HepG2 (cell line): Measurements from ENCODE around the gene AJM1. TPM values are rescaled to one million over a fixed set of nuclear protein-coding genes. Genes with fewer than 3 reads are reported as not detected.
A peak's percentile ranks its signal among the peaks of the same experiment; 100 is the strongest.

Experiments used
- AGO2 ChIP-seq: fragments of 200-400 bp; formaldehyde crosslinking; optimal IDR thresholded peaks from 2 replicates; pipeline ENCODE3; 2017; ENCODE audit warnings: mild to moderate bottlenecking, low read depth, low read length, moderate library complexity
- CHD2 ChIP-seq: IDR thresholded peaks from 2 replicates; pipeline ENCODE4 v1.6.1; 2011; ENCODE audit warnings: low read depth, low read length, improper control_type of control experiment
- EHMT2 ChIP-seq: fragments of 200-600 bp; sonication (generic); IDR thresholded peaks from 2 replicates; pipeline ENCODE4 v1.7.0; 2017; ENCODE audit warnings: antibody characterized with exemption, low read depth, low read length, borderline replicate concordance
- HOXA5 ChIP-seq: sonication (generic); formaldehyde crosslinking; IDR thresholded peaks from 2 replicates; pipeline ENCODE4 v1.4.0; 2020; ENCODE audit warnings: missing genetic modification reagents
- ISL2 ChIP-seq: sonication (generic); formaldehyde crosslinking; IDR thresholded peaks from 2 replicates; pipeline ENCODE4 v1.5.0; 2020; ENCODE audit warnings: missing genetic modification reagents
- MED13 ChIP-seq: sonication (generic); formaldehyde crosslinking; IDR thresholded peaks from 2 replicates; pipeline ENCODE4 v1.5.0; 2020; ENCODE audit warnings: missing genetic modification reagents
- PHF21A ChIP-seq: sonication (generic); formaldehyde crosslinking; IDR thresholded peaks from 2 replicates; pipeline ENCODE4 v1.5.0; 2020; ENCODE audit warnings: mild to moderate bottlenecking, missing genetic modification reagents
- PHF8 ChIP-seq: sonication (generic); formaldehyde crosslinking; IDR thresholded peaks from 2 replicates; pipeline ENCODE4 v1.5.0; 2020; ENCODE audit warnings: missing genetic modification reagents
- SAFB2 ChIP-seq: sonication (generic); formaldehyde crosslinking; IDR thresholded peaks from 2 replicates; pipeline ENCODE4 v1.5.1; 2020; ENCODE audit warnings: missing genetic modification reagents, low read depth, mild to moderate bottlenecking, borderline replicate concordance
- SIN3A ChIP-seq: IDR thresholded peaks from 2 replicates; pipeline ENCODE4 v1.6.1; 2011; ENCODE audit warnings: low read depth, mild to moderate bottlenecking, control low read depth, low read length, borderline replicate concordance
- SMC3 ChIP-seq: IDR thresholded peaks from 2 replicates; pipeline ENCODE4 v1.6.1; 2011; ENCODE audit warnings: low read length, improper control_type of control experiment
- SOX5 ChIP-seq: IDR thresholded peaks from 2 replicates; pipeline ENCODE4 v1.6.1; 2016; ENCODE audit warnings: borderline replicate concordance
- SRSF1 ChIP-seq: fragments of 200-400 bp; formaldehyde crosslinking; optimal IDR thresholded peaks from 2 replicates; pipeline ENCODE3; 2017; ENCODE audit warnings: mild to moderate bottlenecking, low read depth, low read length, moderate library complexity
- TCF12 ChIP-seq, 2 experiments: fragments of 450-650 bp in 1 of 2; sonication (generic) in 1 of 2; formaldehyde crosslinking in 1 of 2; IDR thresholded peaks; 2 replicates each; pipeline versions ENCODE4 v1.6.1 to v1.8.0; 2017 to 2022; ENCODE audit warnings: antibody characterized with exemption in 1 of 2, mild to moderate bottlenecking in 1 of 2, missing genetic modification reagents in 1 of 2, moderate library complexity in 1 of 2
- TFDP2 ChIP-seq: sonication (generic); formaldehyde crosslinking; IDR thresholded peaks from 2 replicates; pipeline ENCODE4 v1.4.0; 2020; ENCODE audit warnings: missing genetic modification reagents
- XRCC5 ChIP-seq: fragments of 200-400 bp; formaldehyde crosslinking; optimal IDR thresholded peaks from 2 replicates; pipeline ENCODE3; 2017; ENCODE audit warnings: mild to moderate bottlenecking, low read length
- ZHX2 ChIP-seq, 2 experiments: sonication (generic) in 1 of 2; formaldehyde crosslinking in 1 of 2; IDR thresholded peaks; 2 replicates each; pipeline versions ENCODE4 v1.6.1 to v1.9.0; 2014 to 2022; ENCODE audit warnings: antibody characterized with exemption in 1 of 2, borderline replicate concordance in 1 of 2, inconsistent platforms in 1 of 2, low read depth in 1 of 2, missing genetic modification reagents in 1 of 2
- ZNF10 ChIP-seq: sonication (generic); formaldehyde crosslinking; IDR thresholded peaks from 2 replicates; pipeline ENCODE4 v1.4.0; 2020; ENCODE audit warnings: mild to moderate bottlenecking, low read depth, missing genetic modification reagents, borderline replicate concordance
- ZNF124 ChIP-seq: sonication (generic); formaldehyde crosslinking; IDR thresholded peaks from 2 replicates; pipeline ENCODE4 v1.4.0; 2020; ENCODE audit warnings: missing genetic modification reagents
- ZNF263 ChIP-seq: sonication (generic); formaldehyde crosslinking; IDR thresholded peaks from 2 replicates; pipeline ENCODE4 v1.4.0; 2020; ENCODE audit warnings: missing genetic modification reagents
- ZNF331 ChIP-seq: sonication (generic); formaldehyde crosslinking; IDR thresholded peaks from 2 replicates; pipeline ENCODE4 v1.4.0; 2020; ENCODE audit warnings: missing genetic modification reagents
- ZNF382 ChIP-seq: sonication (generic); formaldehyde crosslinking; IDR thresholded peaks from 2 replicates; pipeline ENCODE4 v1.5.0; 2020; ENCODE audit warnings: missing genetic modification reagents, mild to moderate bottlenecking, borderline replicate concordance
- ZNF792 ChIP-seq: IDR thresholded peaks from 2 replicates; pipeline ENCODE4 v1.6.1; 2016
- ZSCAN12 ChIP-seq: sonication (generic); formaldehyde crosslinking; IDR thresholded peaks from 2 replicates; pipeline ENCODE4 v1.9.0; 2021; ENCODE audit warnings: mild to moderate bottlenecking, missing genetic modification reagents
- polyA plus RNA-seq, 8 experiments: library from polyadenylated mRNA; depleted of rRNA in 3 of 8; stranded (reverse) in 7 of 8; unstranded in 1 of 8; fragments of >200 nt; fragmentation: Illumina TruSeq in 4 of 8; extraction: Trizol in 4 of 8; gene quantifications; 2 replicates each; pipeline versions ENCODE4 v1.2.1 to v1.2.3, GENCODE V29; 2011 to 2016; ENCODE audit warnings: low read depth in 4 of 8, missing spikeins in 1 of 8, mixed read lengths in 1 of 8; ENCODE audit not compliant: insufficient read depth in 1 of 8
- total RNA-seq, 5 experiments: library from RNA; depleted of rRNA; stranded (reverse); fragments of >200 nt; fragmentation: Illumina TruSeq; extraction: Trizol; gene quantifications; 2 replicates each; pipeline ENCODE4 v1.2.3, GENCODE V29; 2016; ENCODE audit warnings: low read depth in 1 of 5

AJM1 gene
- total and polyA plus RNA-seq, 2 of the 13 experiments (the other 11 are each of a cell fraction or from before 2014, with no cell fraction given), result 1.1 to 1.2 TPM

DNA sequence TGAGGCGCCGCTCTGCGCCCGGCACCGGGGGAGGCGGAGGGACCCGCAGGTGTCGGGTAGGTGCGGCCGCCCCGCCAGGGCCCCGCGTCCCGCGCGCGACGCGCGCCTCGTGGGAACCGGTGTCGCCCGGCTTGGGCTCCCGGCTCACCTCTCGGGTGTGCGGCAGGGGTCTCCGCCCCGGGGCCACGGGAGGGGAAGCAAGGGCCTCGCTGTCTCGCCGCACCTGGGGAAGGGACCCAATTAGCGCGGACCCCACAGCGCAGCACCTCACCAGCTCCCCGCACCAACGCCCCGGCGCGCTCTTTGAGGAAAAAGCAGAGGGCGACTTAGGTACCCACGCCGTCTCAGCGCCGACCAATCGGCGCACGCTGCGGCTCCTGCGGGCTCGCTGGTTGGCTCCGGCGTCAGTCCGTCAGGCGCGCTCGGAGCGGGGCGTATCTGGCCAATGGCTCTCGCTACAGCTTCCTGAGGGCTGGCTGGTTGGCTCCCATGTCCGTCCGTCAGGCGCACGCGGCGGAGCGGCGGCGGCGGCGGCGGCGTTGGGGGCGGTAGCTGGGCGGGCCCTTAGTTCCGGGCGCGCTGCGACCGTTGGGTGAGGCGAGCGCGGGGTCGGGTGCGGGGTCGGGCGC lies 43.8 kb downstream of the AJM1 start, which contains the start of gene TRAF2 (continued):
- no peak for TF ChIP-seq TCF12 (IDR thresholded peaks at IDR 0.05)
- TF ChIP-seq TCF12 (CRISPR knock-in tag; IDR thresholded peaks at IDR 0.05), result 0 out of 2 replicates have a peak, but pooled peaks have one; percentile 27
- 0 out of 2 replicates have a peak, but pooled peaks have one; percentile 31 for TF ChIP-seq ZNF331
- peak; percentile 55 for TF ChIP-seq AGO2
- no peak for TF ChIP-seq EHMT2
- peak; percentile 74 for TF ChIP-seq SRSF1
- TF ChIP-seq SMC3, result no peak
- TF ChIP-seq SOX5 (CRISPR knock-in tag), result peak; percentile 17; the same call in 1 of the 2 replicates
- TF ChIP-seq ZNF10 (CRISPR knock-in tag), result no peak
- 0 out of 2 replicates have a peak, but pooled peaks have one; percentile 43 for TF ChIP-seq ZNF792
- TF ChIP-seq ZNF124 (CRISPR knock-in tag), result peak; percentile 65; the same call in 1 of the 2 replicates
- peak; percentile 74; the same call in 1 of the 2 replicates for TF ChIP-seq SIN3A
- peak; percentile 73; the same call in 1 of the 2 replicates for TF ChIP-seq ZSCAN12 (CRISPR knock-in tag)
- TF ChIP-seq CHD2, result peak; percentile 82
- TF ChIP-seq XRCC5, result peak; percentile 54
- TF ChIP-seq TFDP2 (CRISPR knock-in tag), result peak; percentile 69
- TF ChIP-seq SAFB2, result peak; percentile 10; the same call in 1 of the 2 replicates
- TF ChIP-seq MED13 (CRISPR knock-in tag), result peak; percentile 63; the same call in 1 of the 2 replicates
- TF ChIP-seq PHF21A (CRISPR knock-in tag), result peak; percentile 79
- 0 out of 2 replicates have a peak, but pooled peaks have one; percentile 38 for TF ChIP-seq ZNF263
- no peak for TF ChIP-seq ZNF382 (CRISPR knock-in tag)
- peak; percentile 43; the same call in 1 of the 2 replicates for TF ChIP-seq ISL2
- peak; percentile 70 for TF ChIP-seq PHF8
- 0 out of 2 replicates have a peak, but pooled peaks have one; percentile 31 for TF ChIP-seq ZHX2 (IDR thresholded peaks at IDR 0.05; ENCODE audit: low read depth)
- TF ChIP-seq ZHX2 (CRISPR knock-in tag; IDR thresholded peaks at IDR 0.05; ENCODE audit: borderline replicate concordance), result no peak
- TF ChIP-seq HOXA5 (CRISPR knock-in tag), result no peak
